NCI-H128 (cell line): ENCODE measurements around the gene HTR4.

Experiments
- DNase-seq: peaks from one replicate; lab custom pipeline; 2025; ENCODE audit not compliant: unreplicated experiment; lab: John Stamatoyannopoulos, UW

HTR4 gene

DNA sequence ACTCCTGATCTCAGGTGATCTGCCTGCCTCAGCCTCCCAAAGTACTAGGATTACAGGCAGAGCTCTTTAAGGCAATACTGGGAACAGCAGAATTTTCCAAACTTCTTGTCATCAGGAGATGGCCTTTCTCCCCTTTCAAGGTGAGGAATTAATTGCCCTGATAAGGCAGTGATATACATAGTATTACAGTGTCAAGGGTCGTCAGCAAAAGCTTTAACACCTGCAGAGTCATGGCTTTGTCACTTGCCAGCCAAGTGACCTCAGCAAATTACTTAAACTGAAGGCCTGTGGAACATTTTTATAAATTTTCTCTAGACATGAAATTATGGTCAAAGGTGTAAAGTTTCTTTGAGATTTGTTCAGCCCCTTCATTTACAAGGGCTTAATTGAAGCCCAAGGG, 211.1 kb downstream of the HTR4 start:
- no peak for DNase-seq

- no peak for DNase-seq
Observed at GRCh38 chr5:148438933-148439332, 215.4 kb downstream of the HTR4 start.

- no peak for DNase-seq
Observed at GRCh38 chr5:148437249-148437648, 217.1 kb downstream of the HTR4 start.

DNA sequence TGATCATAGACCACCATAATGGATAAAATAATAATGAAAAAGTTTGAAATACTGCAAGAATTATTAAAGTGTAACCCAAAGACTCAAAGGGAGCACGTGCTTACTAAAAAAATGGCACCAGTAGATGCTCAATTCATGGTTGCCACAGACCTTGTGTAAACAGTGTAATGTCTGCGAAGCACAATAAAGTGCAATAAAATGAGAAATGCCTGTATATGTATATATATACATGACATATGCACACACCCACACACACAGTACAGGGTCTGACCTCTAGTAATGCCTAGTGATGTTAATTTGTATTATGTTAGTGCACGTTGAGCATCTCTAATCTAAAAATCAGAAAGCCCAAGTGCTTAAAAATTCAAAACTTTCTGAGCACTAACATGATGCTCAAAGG, 218.3 kb downstream of the HTR4 start:
- no peak for DNase-seq

GRCh38 chr5:148433826-148434225, 220.5 kb downstream of the HTR4 start:
- DNase-seq: no peak
